HG03460 (cell line): ENCODE measurements around the gene OPTC.
"Not testable (repeated sequence)": the region's sequence is repeated elsewhere in the genome, so short reads cannot be mapped to it uniquely, and the experiment has no call there.

Source experiments
- ATAC-seq: cut with Tn5 transposase; IDR thresholded peaks from one replicate; pipeline ENCODE4 v1.9.1; 2021; ENCODE audit not compliant: unreplicated experiment

OPTC gene

GRCh38 chr1:203465146-203465798 is 28.7 kb upstream of the OPTC start:
- no peak for ATAC-seq

- no peak for ATAC-seq
These were observed 28.0 kb upstream of the OPTC start for GRCh38 chr1:203465948-203466347.

GRCh38 chr1:203466906-203467549 is 26.9 kb upstream of the OPTC start:
- ATAC-seq = not testable (repeated sequence)

GRCh38 chr1:203467550-203467921 is 26.4 kb upstream of the OPTC start:
- ATAC-seq = no peak

- ATAC-seq = no peak
These were observed 25.6 kb upstream of the OPTC start for GRCh38 chr1:203468326-203468725.

- no peak for ATAC-seq
These were observed 23.7 kb upstream of the OPTC start for GRCh38 chr1:203470240-203470639.

- no peak for ATAC-seq
These were observed 22.1 kb upstream of the OPTC start for GRCh38 chr1:203471841-203472240.

GRCh38 chr1:203473281-203473680 is 20.7 kb upstream of the OPTC start:
- ATAC-seq = no peak

- no peak for ATAC-seq
These were observed 20.1 kb upstream of the OPTC start for GRCh38 chr1:203473781-203474305.

- no peak for ATAC-seq
These were observed 18.7 kb upstream of the OPTC start, which contains the start of gene PRELP for GRCh38 chr1:203475012-203475981. TSS of gene PRELP (plus strand) at chr1:203475806. CDS start at chr1:203483185, 7,379 bp downstream.

GRCh38 chr1:203476216-203476814 is 17.6 kb upstream of the OPTC start:
- ATAC-seq = no peak

GRCh38 chr1:203477748-203478147 is 16.2 kb upstream of the OPTC start:
- ATAC-seq = no peak

GRCh38 chr1:203478231-203478630 is 15.7 kb upstream of the OPTC start:
- ATAC-seq = no peak

- no peak for ATAC-seq
These were observed 15.0 kb upstream of the OPTC start for GRCh38 chr1:203478986-203479385.

- ATAC-seq = no peak
These were observed 14.3 kb upstream of the OPTC start for GRCh38 chr1:203479646-203480045.

GRCh38 chr1:203480084-203480483 is 13.9 kb upstream of the OPTC start:
- ATAC-seq = no peak

GRCh38 chr1:203480525-203481084 is 13.3 kb upstream of the OPTC start:
- no peak for ATAC-seq

- ATAC-seq = no peak
These were observed 12.8 kb upstream of the OPTC start for GRCh38 chr1:203481196-203481595.

GRCh38 chr1:203486618-203487370 is 7.2 kb upstream of the OPTC start:
- no peak for ATAC-seq

GRCh38 chr1:203488539-203488938 is 5.4 kb upstream of the OPTC start:
- no peak for ATAC-seq
